ENCODE data around the gene DLGAP4.

GRCh38 chr20:36472637-36473090, 166.5 kb downstream of the DLGAP4 start:
- no peak for TF ChIP-seq FOXM1 (IDR thresholded peaks at IDR 0.05; ENCODE audit: low read depth, low read length)
- no peak for TF ChIP-seq TCF3 (IDR thresholded peaks at IDR 0.05; ENCODE audit: borderline replicate concordance, insufficient read depth, low read depth, low read length)
- no peak for TF ChIP-seq ZZZ3 (IDR thresholded peaks at IDR 0.05; ENCODE audit: control insufficient read depth, insufficient read length, low read depth)
- no peak for TF ChIP-seq NRF1 (conservative IDR thresholded peaks at IDR 0.05; ENCODE audit: low read depth, low read length)
- no peak for TF ChIP-seq RB1 (IDR thresholded peaks at IDR 0.05; ENCODE audit: borderline replicate concordance)
- no peak for TF ChIP-seq BCL11A (IDR thresholded peaks at IDR 0.05; ENCODE audit: low read depth, low read length)
- no peak for TF ChIP-seq JUND (IDR thresholded peaks at IDR 0.05; ENCODE audit: low read depth, low read length)
- no peak for TF ChIP-seq EZH2 (IDR thresholded peaks at IDR 0.05; ENCODE audit: borderline replicate concordance, control insufficient read depth, low read depth, low read length)

All from GM12878 (cell line).